SK-N-SH (cell line): ENCODE data around the gene NTM. TPM values are rescaled to one million over a fixed set of nuclear protein-coding genes. Genes with fewer than 3 reads are reported as not detected.

Source experiments
- CTCF ChIA-PET: fragments of 300-600, 350-600 bp; formaldehyde crosslinking; extraction: SDS; loops from one replicate; lab custom pipeline; 2021; lab: Yijun Ruan, JAX
- POLR2A ChIA-PET: fragments of 350-600 bp; sonication (Branson Sonifier 250); formaldehyde crosslinking; extraction: SDS; loops from one replicate; lab custom pipeline; 2020; ENCODE audit warnings: antibody characterized with exemption, inconsistent platforms; lab: Yijun Ruan, JAX
- DNase-seq: peaks from one replicate; pipeline ENCODE4 v3.0.0; 2012
- H2AFZ ChIP-seq: fragments of 200-600 bp; sonication (generic); 2 replicates; pipeline ENCODE4 v1.8.1; 2016; ENCODE audit warnings: antibody characterized with exemption, mild to moderate bottlenecking, low read depth
- H3F3A ChIP-seq: fragments of 200-600 bp; sonication (generic); replicated peaks from 2 replicates; pipeline ENCODE3; 2016; ENCODE audit warnings: antibody characterized with exemption, mild to moderate bottlenecking; ENCODE audit not compliant: insufficient read depth
- H3K27ac ChIP-seq, 2 experiments: fragments of 200-500 bp in 1 of 2; fragments of 200-600 bp in 1 of 2; sonication (Bioruptor generic) in 1 of 2; sonication (generic), shearing (Covaris generic) in 1 of 2; 2 replicates each; pipeline versions ENCODE4 v1.5.1 to v1.6.1; 2014 to 2016; ENCODE audit warnings: low read depth in 2 of 2, inconsistent platforms in 1 of 2, low read length in 1 of 2, mild to moderate bottlenecking in 1 of 2, mixed read lengths in 1 of 2
- H3K27me3 ChIP-seq: fragments of 200-600 bp; sonication (generic), shearing (Covaris generic); 2 replicates; pipeline ENCODE4 v1.6.1; 2016; ENCODE audit warnings: mixed run types; ENCODE audit not compliant: insufficient read depth
- H3K36me3 ChIP-seq, 2 experiments: fragments of 200-500 bp in 1 of 2; fragments of 200-600 bp in 1 of 2; sonication (Bioruptor generic) in 1 of 2; sonication (generic) in 1 of 2; replicated peaks in 1 of 2; 2 replicates each; pipeline versions ENCODE3 to v1.5.1; 2014 to 2016; ENCODE audit warnings: low read length in 1 of 2, mild to moderate bottlenecking in 1 of 2; ENCODE audit not compliant: insufficient read depth in 2 of 2, control insufficient read depth in 1 of 2
- H3K4me1 ChIP-seq, 2 experiments: fragments of 200-500 bp in 1 of 2; fragments of 200-600 bp in 1 of 2; sonication (Bioruptor generic) in 1 of 2; sonication (generic), shearing (Covaris generic) in 1 of 2; 2 replicates each; pipeline versions ENCODE4 v1.5.1 to v1.6.1; 2014 to 2016; ENCODE audit warnings: low read depth in 1 of 2, low read length in 1 of 2, mixed run types in 1 of 2; ENCODE audit not compliant: insufficient read depth in 2 of 2, control insufficient read depth in 1 of 2
- H3K4me2 ChIP-seq: fragments of 200-600 bp; sonication (generic), shearing (Covaris generic); 2 replicates; pipeline ENCODE4 v1.6.1; 2017; ENCODE audit warnings: mixed run types
- H3K4me3 ChIP-seq, 2 experiments: fragments of 200-500 bp in 1 of 2; fragments of 200-600 bp in 1 of 2; sonication (Bioruptor generic) in 1 of 2; sonication (generic), shearing (Covaris generic) in 1 of 2; 2 replicates each; pipeline versions ENCODE4 v1.5.1 to v1.8.1; 2014 to 2016; ENCODE audit warnings: low read depth in 2 of 2, inconsistent platforms in 1 of 2, low read length in 1 of 2, mild to moderate bottlenecking in 1 of 2, mixed read lengths in 1 of 2, moderate library complexity in 1 of 2
- H3K79me2 ChIP-seq: fragments of 200-600 bp; sonication (generic); 2 replicates; pipeline ENCODE4 v1.8.1; 2017; ENCODE audit warnings: mild to moderate bottlenecking; ENCODE audit not compliant: insufficient read depth
- H3K9ac ChIP-seq: fragments of 200-600 bp; sonication (generic); 2 replicates; pipeline ENCODE4 v1.6.1; 2017; ENCODE audit warnings: mixed run types
- H3K9me2 ChIP-seq: fragments of 200-600 bp; sonication (generic); 2 replicates; pipeline ENCODE4 v1.6.1; 2017; ENCODE audit warnings: mixed run types
- H3K9me3 ChIP-seq: fragments of 200-600 bp; sonication (generic); 2 replicates; pipeline ENCODE4 v1.6.1; 2017; ENCODE audit warnings: mixed run types, mild to moderate bottlenecking, moderate library complexity
- H4K20me1 ChIP-seq: fragments of 200-600 bp; sonication (generic); 2 replicates; pipeline ENCODE4 v1.6.1; 2017; ENCODE audit warnings: mild to moderate bottlenecking, mixed run types; ENCODE audit not compliant: insufficient read depth
- ELF1 ChIP-seq: IDR thresholded peaks from 2 replicates; pipeline ENCODE4 v1.4.0; 2012
- FOSL2 ChIP-seq: IDR thresholded peaks from 2 replicates; pipeline ENCODE4 v1.4.0; 2012; ENCODE audit warnings: low read depth, mild to moderate bottlenecking, moderate library complexity, borderline replicate concordance
- FOXJ3 ChIP-seq: sonication (generic); formaldehyde crosslinking; IDR thresholded peaks from 2 replicates; pipeline ENCODE4 v1.5.1; 2020; ENCODE audit warnings: mild to moderate bottlenecking, missing genetic modification reagents
- GABPA ChIP-seq: IDR thresholded peaks from 2 replicates; pipeline ENCODE4 v1.4.0; 2012; ENCODE audit warnings: low read depth, mild to moderate bottlenecking
- MEF2A ChIP-seq: IDR thresholded peaks from 2 replicates; pipeline ENCODE4 v1.4.0; 2012; ENCODE audit warnings: low read depth, borderline replicate concordance
- MXI1 ChIP-seq: IDR thresholded peaks from 2 replicates; pipeline ENCODE4 v1.6.1; 2012; ENCODE audit warnings: mild to moderate bottlenecking, low read depth, low read length, improper control_type of control experiment
- NFIC ChIP-seq: IDR thresholded peaks from 2 replicates; pipeline ENCODE4 v1.4.0; 2012; ENCODE audit warnings: borderline replicate concordance
- PBX3 ChIP-seq: IDR thresholded peaks from 2 replicates; pipeline ENCODE4; 2012
- POLR2AphosphoS5 ChIP-seq: IDR thresholded peaks from 2 replicates; pipeline ENCODE4 v1.6.1; 2012; ENCODE audit warnings: low read depth, low read length
- RFX5 ChIP-seq: IDR thresholded peaks from 2 replicates; pipeline ENCODE4 v1.6.1; 2012; ENCODE audit warnings: mild to moderate bottlenecking, improper control_type of control experiment, low read length
- RXRA ChIP-seq: IDR thresholded peaks from 2 replicates; pipeline ENCODE4 v1.4.0; 2012; ENCODE audit warnings: low read depth, mild to moderate bottlenecking, borderline replicate concordance
- SIN3A ChIP-seq: IDR thresholded peaks from 2 replicates; pipeline ENCODE4 v1.6.1; 2012; ENCODE audit warnings: low read depth, mild to moderate bottlenecking, low read length, moderate library complexity, borderline replicate concordance
- TAF1 ChIP-seq: IDR thresholded peaks from 2 replicates; pipeline ENCODE4 v1.6.1; 2012; ENCODE audit warnings: low read depth, mild to moderate bottlenecking, low read length, moderate library complexity, borderline replicate concordance
- TEAD4 ChIP-seq: IDR thresholded peaks from 2 replicates; pipeline ENCODE4 v1.4.0; 2012; ENCODE audit warnings: mild to moderate bottlenecking, borderline replicate concordance; ENCODE audit not compliant: insufficient read depth
- WGBS: methylation state at CpG from one replicate; pipeline ENCODE4 v1.1.6; 2017; ENCODE audit warnings: low lambda C conversion rate; 5-methylcytosine and 5-hydroxymethylcytosine counted together
- polyA plus RNA-seq, 3 experiments: library from polyadenylated mRNA; depleted of rRNA; stranded (reverse); fragments of >200 nt; gene quantifications; 2 replicates each; pipeline ENCODE4 v1.2.3, GENCODE V29; 2012
- TF ChIP-seq, protein P1 (sequence below): IDR thresholded peaks from 2 replicates; pipeline ENCODE4 v1.4.0; 2012; ENCODE audit warnings: low read depth, borderline replicate concordance
- TF ChIP-seq, protein P2 (sequence below): IDR thresholded peaks from 2 replicates; pipeline ENCODE4 v1.4.0; 2012; ENCODE audit warnings: low read depth
- TF ChIP-seq, protein P3 (sequence below): IDR thresholded peaks from 2 replicates; pipeline ENCODE4 v1.4.0; 2012; ENCODE audit warnings: low read depth, borderline replicate concordance

NTM gene
- polyA plus RNA-seq, 1 of the 3 experiments (the other 2 are of a cell fraction) = 20.0 TPM

GRCh38 chr11:132264616-132265015 lies 894.2 kb downstream of the NTM start:
- TF ChIP-seq SIN3A (no peak), FOXJ3 (CRISPR knock-in tag) (no peak), MEF2A (no peak), ELF1 (no peak), FOSL2 (no peak), TEAD4 (no peak), RXRA (no peak), POLR2AphosphoS5 (no peak), MXI1 (no peak), PBX3 (no peak), GABPA (no peak), NFIC (no peak), RFX5 (no peak), TAF1 (no peak)
- TF ChIP-seq, protein P1, sequence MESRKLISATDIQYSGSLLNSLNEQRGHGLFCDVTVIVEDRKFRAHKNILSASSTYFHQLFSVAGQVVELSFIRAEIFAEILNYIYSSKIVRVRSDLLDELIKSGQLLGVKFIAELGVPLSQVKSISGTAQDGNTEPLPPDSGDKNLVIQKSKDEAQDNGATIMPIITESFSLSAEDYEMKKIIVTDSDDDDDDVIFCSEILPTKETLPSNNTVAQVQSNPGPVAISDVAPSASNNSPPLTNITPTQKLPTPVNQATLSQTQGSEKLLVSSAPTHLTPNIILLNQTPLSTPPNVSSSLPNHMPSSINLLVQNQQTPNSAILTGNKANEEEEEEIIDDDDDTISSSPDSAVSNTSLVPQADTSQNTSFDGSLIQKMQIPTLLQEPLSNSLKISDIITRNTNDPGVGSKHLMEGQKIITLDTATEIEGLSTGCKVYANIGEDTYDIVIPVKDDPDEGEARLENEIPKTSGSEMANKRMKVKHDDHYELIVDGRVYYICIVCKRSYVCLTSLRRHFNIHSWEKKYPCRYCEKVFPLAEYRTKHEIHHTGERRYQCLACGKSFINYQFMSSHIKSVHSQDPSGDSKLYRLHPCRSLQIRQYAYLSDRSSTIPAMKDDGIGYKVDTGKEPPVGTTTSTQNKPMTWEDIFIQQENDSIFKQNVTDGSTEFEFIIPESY = no peak
- TF ChIP-seq, protein P2, sequence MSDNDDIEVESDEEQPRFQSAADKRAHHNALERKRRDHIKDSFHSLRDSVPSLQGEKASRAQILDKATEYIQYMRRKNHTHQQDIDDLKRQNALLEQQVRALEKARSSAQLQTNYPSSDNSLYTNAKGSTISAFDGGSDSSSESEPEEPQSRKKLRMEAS = no peak
- TF ChIP-seq, protein P3, sequence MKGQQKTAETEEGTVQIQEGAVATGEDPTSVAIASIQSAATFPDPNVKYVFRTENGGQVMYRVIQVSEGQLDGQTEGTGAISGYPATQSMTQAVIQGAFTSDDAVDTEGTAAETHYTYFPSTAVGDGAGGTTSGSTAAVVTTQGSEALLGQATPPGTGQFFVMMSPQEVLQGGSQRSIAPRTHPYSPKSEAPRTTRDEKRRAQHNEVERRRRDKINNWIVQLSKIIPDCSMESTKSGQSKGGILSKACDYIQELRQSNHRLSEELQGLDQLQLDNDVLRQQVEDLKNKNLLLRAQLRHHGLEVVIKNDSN = no peak
- Histone ChIP-seq H3K27ac (no peak overlapping the region), H3K9ac (no peak overlapping the region), H3K9me2 (no peaks in the 10 kb centered on the region), H2AFZ (no peak overlapping the region), H3K27me3 (no peaks in the 10 kb centered on the region), H3K36me3 (no peaks in the 10 kb centered on the region), H3K4me1 (no peaks in the 10 kb centered on the region), H3K4me3 (no peak overlapping the region), H3K4me2 (no peak overlapping the region), H4K20me1 (no peaks in the 10 kb centered on the region), H3F3A (no peaks in the 10 kb centered on the region), H3K79me2 (no peaks in the 10 kb centered on the region), H3K9me3 (no peaks in the 10 kb centered on the region)
- CTCF ChIA-PET = no interaction called here
- POLR2A ChIA-PET = no interaction called here
- 70% methylated on average over 1 of the region's 1 CpG for WGBS
- no peak for DNase-seq
